Fibroblast of lung (primary cell): ENCODE measurements around the gene UQCC2.

ENCODE experiments used
- EZH2 ChIP-seq: IDR thresholded peaks from 2 replicates; pipeline ENCODE4 v1.5.1; 2012; ENCODE audit warnings: low read length, control low read depth, mild to moderate bottlenecking; ENCODE audit errors: missing control alignments
- TF ChIP-seq, protein P1 (sequence below), 2 donors: IDR thresholded peaks in 1 of 2; conservative IDR thresholded peaks in 1 of 2; 1 replicate in 1 of 2; 2 replicates in 1 of 2; pipeline ENCODE4 v1.5.1; 2011 to 2012; ENCODE audit warnings: low read length in 2 of 2, control low read depth in 1 of 2, inconsistent platforms in 1 of 2, low read depth in 1 of 2, mild to moderate bottlenecking in 1 of 2

- TF ChIP-seq, protein P1, sequence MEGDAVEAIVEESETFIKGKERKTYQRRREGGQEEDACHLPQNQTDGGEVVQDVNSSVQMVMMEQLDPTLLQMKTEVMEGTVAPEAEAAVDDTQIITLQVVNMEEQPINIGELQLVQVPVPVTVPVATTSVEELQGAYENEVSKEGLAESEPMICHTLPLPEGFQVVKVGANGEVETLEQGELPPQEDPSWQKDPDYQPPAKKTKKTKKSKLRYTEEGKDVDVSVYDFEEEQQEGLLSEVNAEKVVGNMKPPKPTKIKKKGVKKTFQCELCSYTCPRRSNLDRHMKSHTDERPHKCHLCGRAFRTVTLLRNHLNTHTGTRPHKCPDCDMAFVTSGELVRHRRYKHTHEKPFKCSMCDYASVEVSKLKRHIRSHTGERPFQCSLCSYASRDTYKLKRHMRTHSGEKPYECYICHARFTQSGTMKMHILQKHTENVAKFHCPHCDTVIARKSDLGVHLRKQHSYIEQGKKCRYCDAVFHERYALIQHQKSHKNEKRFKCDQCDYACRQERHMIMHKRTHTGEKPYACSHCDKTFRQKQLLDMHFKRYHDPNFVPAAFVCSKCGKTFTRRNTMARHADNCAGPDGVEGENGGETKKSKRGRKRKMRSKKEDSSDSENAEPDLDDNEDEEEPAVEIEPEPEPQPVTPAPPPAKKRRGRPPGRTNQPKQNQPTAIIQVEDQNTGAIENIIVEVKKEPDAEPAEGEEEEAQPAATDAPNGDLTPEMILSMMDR (conservative IDR thresholded peaks at IDR 0.05 in 1 of 2, IDR thresholded peaks at IDR 0.05 in 1 of 2; ENCODE audit: low read depth in 1 of 2, low read length in 2 of 2): no peak
- no peak for TF ChIP-seq EZH2
These were observed 34.3 kb downstream of the UQCC2 start for GRCh38 chr6:33677143-33677660.
